HL-60/S4 treated with phorbol 12-myristate 13-acetate at 8.2 ng/mL for 4 days and 3 days (cell line): ENCODE measurements around the gene RSL1D1.
"Not testable (repeated sequence)": the region's sequence is repeated elsewhere in the genome, so short reads cannot be mapped to it uniquely, and the experiment has no call there.

Source experiments
- in situ Hi-C: fragments of 300-500 bp; cut with MboI; formaldehyde crosslinking; loops from 2 replicates; pipeline ENCODE4 v1.15.0; 2022; ENCODE audit warnings: low sequenced_read_pairs

Gene RSL1D1

GRCh38 chr16:11844499-11844898 is 6.8 kb downstream of the RSL1D1 start:
- in situ Hi-C loops = no loop called here

DNA sequence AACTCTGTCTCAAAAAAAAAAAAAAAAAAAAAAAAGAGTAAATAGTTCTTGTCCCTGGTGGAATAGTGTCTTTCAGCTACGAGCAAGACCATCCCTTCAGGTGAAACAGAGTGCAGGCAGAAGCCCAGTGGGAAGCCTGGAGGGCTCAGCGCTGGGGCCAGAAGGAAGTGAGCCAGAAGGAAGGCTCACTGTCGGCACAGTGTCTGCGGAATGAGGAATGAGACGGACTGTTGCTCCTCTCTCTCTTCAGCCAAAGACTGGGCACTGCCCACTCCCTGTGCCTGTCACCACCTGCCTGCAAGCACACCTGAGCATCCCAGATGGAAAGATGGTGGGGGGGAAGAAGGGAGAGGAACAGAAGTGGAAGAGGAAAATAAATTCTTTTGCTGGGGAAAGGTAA is 7.5 kb downstream of the RSL1D1 start:
- in situ Hi-C loops = no loop called here

- in situ Hi-C loops = no loop called here
Measured at GRCh38 chr16:11843206-11843605, 8.1 kb downstream of the RSL1D1 start.

DNA sequence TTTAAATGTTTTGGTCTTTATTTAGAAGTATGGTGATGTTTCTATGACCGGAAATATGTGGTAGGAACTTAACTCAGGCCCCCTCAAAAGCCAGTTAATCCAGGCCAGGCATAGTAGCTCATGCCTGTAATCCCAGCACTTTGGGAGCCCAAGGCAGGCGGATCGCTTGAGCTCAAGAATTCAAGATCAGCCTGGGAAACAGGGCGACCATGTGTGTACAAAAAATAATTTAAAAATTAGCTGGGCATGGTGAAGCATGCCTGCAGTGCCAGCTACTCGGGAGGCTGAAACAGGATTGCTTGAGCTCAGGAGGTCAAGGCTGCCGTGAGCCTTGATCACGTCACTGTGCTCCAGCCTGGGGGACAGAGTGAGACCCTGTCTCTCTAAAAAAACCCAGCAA is 10.3 kb downstream of the RSL1D1 start:
- in situ Hi-C loops = no loop called here

DNA sequence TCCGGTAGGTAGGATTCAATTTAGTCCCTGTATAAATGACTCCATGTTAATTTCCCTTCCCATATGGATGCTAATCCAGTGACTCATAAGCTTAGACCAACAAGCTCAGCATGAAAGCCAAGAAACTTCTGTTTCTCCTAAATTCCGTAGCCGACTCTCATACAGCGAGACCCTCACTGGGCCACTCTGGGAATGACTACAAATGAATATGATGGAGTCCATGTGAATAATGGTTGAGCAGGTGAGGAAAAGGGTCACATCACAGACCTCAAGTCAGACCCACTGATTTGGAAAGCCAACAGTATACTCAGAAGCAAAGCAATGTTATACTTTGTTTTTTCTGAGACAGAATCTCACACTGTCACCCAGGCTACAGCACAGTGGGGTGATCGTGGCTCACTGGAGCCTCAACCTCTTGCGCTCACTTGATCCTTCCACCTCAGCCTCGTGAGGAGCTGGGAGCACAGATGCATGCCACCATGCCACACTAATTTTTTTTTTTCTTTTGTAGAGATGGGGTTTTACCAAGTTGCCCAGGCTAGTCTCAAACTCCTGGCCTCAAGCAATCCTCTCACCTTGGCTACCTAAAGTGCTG is 14.6 kb downstream of the RSL1D1 start:
- in situ Hi-C loops = no loop called here

GRCh38 chr16:11835891-11836649 is 15.3 kb downstream of the RSL1D1 start:
- in situ Hi-C loops = no loop called here

DNA sequence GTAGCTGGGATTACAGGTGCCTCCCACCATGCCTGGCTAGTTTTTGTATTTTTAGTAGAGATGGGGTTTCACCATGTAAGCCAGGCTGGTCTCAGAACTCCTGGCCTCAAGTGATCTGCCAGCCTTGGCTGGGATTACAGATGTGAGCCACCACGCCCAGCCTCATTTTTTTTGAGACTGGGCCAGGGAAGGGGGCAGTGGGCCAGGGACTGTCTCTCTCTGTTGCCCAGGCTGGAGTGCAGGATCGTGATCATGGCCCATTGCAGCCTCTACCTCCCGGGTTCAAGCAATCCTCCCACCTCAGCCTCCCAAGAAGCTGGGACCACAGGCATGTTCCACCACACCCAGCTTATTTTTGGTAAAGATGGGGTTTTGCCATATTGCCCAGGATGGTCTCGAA is 16.0 kb downstream of the RSL1D1 start:
- in situ Hi-C loops = no loop called here

DNA sequence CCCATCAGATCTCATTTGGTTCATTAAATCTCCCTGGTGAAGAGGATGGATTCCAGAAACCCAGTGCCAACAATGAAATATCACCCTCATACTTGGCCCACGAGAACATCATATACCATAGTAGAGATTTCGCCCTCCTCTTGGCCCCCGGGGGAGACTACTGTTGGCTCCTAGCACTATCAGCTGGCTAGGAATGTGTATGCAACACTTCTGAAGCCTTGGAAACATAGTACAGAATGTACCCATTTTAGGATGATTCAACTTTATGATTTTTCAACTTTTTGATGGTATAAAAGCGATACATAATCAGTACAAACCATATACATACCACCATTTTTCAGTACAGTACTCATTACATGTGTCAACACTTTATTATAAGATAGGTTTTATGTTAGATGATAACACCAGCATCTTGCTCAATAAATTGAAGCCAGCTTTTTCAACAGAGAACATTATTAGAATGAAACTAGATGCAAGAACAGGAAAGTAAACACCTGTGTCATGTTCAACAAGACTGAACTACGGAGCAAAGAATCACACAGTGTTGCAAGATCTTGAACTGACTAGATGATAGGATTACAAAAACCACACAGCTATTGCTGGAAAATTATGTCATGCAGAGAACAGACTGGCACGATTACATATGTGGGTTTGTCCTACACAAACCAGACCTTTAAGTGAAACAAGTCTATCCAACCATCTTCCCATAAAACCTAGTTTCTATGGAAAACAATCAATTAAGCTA is 17.2 kb downstream of the RSL1D1 start:
- in situ Hi-C loops = no loop called here

- in situ Hi-C loops = no loop called here
Measured at GRCh38 chr16:11828696-11829095, 22.6 kb downstream of the RSL1D1 start.

GRCh38 chr16:11825520-11826165 is 25.7 kb downstream of the RSL1D1 start:
- in situ Hi-C loops = not testable (repeated sequence)

DNA sequence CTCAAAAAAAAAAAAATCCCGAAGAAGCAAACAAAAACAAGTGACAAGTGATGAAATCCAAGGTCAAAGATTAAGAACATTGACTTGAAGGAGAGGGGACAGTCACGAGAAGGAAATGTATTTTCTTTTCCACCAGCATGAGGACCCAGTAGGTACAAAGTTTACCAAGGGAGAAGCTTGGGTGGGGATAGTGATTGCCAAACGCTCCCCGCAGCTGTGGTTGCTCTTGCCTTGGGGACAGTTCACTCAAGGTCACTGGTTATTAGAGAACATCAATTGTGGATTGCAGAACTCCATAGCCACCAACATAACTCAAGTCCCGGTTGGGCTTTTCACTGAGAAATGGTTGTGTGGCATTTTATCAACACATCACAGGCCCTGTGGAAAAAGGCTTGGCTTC is 27.0 kb downstream of the RSL1D1 start:
- in situ Hi-C loops = no loop called here

- in situ Hi-C loops = not testable (repeated sequence)
Measured at GRCh38 chr16:11823645-11824044, 27.7 kb downstream of the RSL1D1 start.

- in situ Hi-C loops = no loop called here
Measured at GRCh38 chr16:11819798-11820197, 31.5 kb downstream of the RSL1D1 start.

DNA sequence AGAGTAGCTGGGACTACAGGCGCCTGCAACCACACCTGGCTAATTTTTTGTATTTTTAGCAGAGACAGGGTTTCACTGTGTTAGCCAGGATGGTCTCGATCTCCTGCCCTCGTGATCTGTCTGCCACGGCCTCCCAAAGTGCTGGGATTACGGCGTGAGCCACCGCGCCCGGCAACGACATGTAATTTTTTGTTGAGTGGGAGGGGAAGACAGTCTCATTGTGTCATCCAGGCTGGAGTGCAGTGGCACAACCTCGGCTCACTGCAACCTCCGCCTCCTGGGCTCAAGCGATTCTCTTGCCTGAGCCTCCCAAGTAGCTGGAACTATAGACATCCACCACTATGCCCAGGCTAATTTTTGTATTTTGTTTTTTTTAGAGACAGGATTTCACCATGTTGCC is 32.4 kb downstream of the RSL1D1 start:
- in situ Hi-C loops = not testable (repeated sequence)

- in situ Hi-C loops = no loop called here
Measured at GRCh38 chr16:11816123-11816522, 35.2 kb downstream of the RSL1D1 start.

DNA sequence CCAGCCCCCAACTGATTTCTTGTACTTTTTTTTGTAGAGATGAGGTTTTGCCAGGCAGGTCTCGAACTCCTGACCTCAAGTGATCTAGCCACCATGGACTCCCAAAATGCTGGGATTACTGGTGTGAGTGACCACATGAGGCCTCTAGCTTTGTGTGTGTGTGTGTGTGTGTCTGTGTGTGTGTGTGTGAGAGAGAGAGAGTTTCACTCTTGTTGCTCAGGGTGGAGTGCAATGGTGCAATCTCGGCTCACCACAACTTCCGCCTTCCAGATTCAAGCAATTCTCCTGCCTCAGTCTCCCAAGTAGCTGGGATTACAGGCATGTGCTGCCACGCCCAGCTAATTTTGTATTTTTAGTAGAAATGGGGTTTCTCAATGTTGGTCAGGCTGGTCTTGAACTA is 36.5 kb downstream of the RSL1D1 start:
- in situ Hi-C loops = not testable (repeated sequence)

DNA sequence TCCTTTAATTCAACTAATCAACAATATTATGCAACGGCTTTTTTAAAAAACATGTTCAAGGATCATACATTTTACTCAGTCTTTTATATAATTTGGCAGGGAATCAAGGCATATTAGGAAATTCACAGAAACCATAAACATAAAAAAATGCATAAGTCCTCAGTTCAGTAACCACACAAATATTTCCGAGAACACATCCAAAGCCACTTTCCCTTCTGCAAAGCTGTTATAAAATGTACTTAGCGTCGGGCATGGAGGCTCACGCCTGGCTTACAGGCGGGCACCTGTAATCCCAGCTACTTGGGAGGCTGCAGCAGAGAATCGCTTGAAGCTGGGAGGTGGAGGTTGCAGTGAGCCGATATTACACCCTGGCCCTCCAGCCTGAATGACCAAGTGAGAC is 44.6 kb downstream of the RSL1D1 start:
- in situ Hi-C loops = no loop called here

DNA sequence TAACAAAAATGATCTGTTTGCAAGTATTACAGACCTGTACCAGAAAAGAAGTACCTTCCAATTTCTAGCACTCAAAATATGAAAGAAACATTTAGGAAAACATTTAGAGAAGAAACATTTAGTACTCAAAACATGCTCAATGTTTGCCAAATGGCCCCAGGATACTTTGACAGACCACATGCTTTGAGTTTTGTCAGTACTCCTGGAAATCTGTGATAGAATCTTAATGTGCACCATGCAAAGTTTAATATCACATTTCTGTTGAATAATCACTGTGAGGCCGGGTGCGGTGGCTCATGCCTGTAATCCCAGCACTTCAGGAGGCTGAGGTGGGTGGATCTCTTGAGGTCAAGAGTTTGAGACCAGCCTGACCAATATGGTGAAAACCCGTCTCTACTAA is 45.8 kb downstream of the RSL1D1 start:
- in situ Hi-C loops = no loop called here

DNA sequence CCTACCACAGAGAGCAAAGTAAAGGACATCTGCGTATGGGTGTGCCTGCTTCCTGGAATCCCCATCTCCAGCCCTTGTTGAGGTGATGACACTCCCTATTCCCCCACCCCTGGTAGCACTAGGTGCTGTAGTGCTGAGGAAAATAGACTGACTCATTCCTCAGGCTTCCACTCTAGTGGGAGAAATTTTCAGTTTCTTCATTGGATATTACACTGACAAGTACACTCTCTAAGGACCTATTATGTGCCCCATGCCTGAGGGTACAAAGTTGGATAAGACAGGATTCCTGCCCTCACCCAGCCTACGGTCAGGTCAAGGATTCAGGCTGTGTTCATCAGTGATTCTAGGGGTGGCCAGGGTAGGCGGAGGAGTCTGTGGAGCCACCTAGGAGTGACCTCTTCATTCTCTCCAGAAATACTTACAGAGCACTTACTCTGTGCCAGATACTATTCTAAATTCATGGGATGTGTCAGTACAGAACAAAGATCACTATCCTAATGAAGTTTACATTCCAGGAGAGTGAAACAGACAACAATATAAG is 49.8 kb downstream of the RSL1D1 start:
- in situ Hi-C loops = no loop called here

GRCh38 chr16:11800382-11800718 is 51.0 kb downstream of the RSL1D1 start:
- in situ Hi-C loops = no loop called here
